Left renal cortex interstitium (tissue), 4 donors: ENCODE measurements around the gene PARVB. TPM values are rescaled to one million over a fixed set of nuclear protein-coding genes. Genes with fewer than 3 reads are reported as not detected.

Experiments
- DNase-seq, 4 donors: peaks; one replicate each; pipeline ENCODE4 v3.0.0-alpha.2; 2013; ENCODE audit warnings: low read depth in 4 of 4, low spot score in 2 of 4, missing footprints in 1 of 4
- polyA plus RNA-seq, 4 donors: library from polyadenylated mRNA; unstranded; fragments of 120-200 nt; gene quantifications; one replicate each; pipeline ENCODE4 v1.2.1, GENCODE V29; 2013; ENCODE audit not compliant: insufficient read length in 4 of 4

PARVB gene
- polyA plus RNA-seq, 4 donors: 20.8 to 25.3 (median 23.9) TPM

GRCh38 chr22:44080936-44081861 lies 57.1 kb downstream of the PARVB start:
- DNase-seq: peak in 2 of 4 donors; percentile 51 to 80

- DNase-seq: no peak
These were observed 58.7 kb downstream of the PARVB start for GRCh38 chr22:44082801-44083200.

- DNase-seq: no peak
These were observed 60.1 kb downstream of the PARVB start for GRCh38 chr22:44084044-44084772.

GRCh38 chr22:44085743-44086270 lies 61.7 kb downstream of the PARVB start:
- DNase-seq: peak in 1 of 4 donors; percentile 45

GRCh38 chr22:44086271-44087088 lies 62.4 kb downstream of the PARVB start:
- DNase-seq: peak in 1 of 4 donors; percentile 31

- no peak for DNase-seq
These were observed 63.0 kb downstream of the PARVB start for GRCh38 chr22:44087089-44087430.

- no peak for DNase-seq
These were observed 65.0 kb downstream of the PARVB start for GRCh38 chr22:44088976-44089570.

GRCh38 chr22:44089717-44090570 lies 65.8 kb downstream of the PARVB start:
- DNase-seq: no peak

- DNase-seq: no peak
These were observed 66.4 kb downstream of the PARVB start for GRCh38 chr22:44090571-44090905.

- no peak for DNase-seq
These were observed 67.1 kb downstream of the PARVB start for GRCh38 chr22:44091021-44091721.

- DNase-seq: no peak
These were observed 67.6 kb downstream of the PARVB start for GRCh38 chr22:44091751-44092150.

GRCh38 chr22:44092636-44093220 lies 68.6 kb downstream of the PARVB start:
- no peak for DNase-seq

- DNase-seq: no peak
These were observed 69.7 kb downstream of the PARVB start for GRCh38 chr22:44093791-44094190.

GRCh38 chr22:44094751-44095302 lies 70.7 kb downstream of the PARVB start:
- DNase-seq: no peak

GRCh38 chr22:44096736-44097135 lies 72.6 kb downstream of the PARVB start:
- DNase-seq: no peak

- no peak for DNase-seq
These were observed 73.3 kb downstream of the PARVB start for GRCh38 chr22:44097263-44098020.

- DNase-seq: no peak
These were observed 74.1 kb downstream of the PARVB start for GRCh38 chr22:44098021-44098739.
